ENCODE results near the gene TSC2. TPM values are rescaled to one million over a fixed set of nuclear protein-coding genes. Genes with fewer than 3 reads are reported as not detected.

Gene TSC2
- total and polyA plus RNA-seq, 4 donors, result 23.3 to 51.2 (median 28.7) TPM

- TF ChIP-seq, protein P1, sequence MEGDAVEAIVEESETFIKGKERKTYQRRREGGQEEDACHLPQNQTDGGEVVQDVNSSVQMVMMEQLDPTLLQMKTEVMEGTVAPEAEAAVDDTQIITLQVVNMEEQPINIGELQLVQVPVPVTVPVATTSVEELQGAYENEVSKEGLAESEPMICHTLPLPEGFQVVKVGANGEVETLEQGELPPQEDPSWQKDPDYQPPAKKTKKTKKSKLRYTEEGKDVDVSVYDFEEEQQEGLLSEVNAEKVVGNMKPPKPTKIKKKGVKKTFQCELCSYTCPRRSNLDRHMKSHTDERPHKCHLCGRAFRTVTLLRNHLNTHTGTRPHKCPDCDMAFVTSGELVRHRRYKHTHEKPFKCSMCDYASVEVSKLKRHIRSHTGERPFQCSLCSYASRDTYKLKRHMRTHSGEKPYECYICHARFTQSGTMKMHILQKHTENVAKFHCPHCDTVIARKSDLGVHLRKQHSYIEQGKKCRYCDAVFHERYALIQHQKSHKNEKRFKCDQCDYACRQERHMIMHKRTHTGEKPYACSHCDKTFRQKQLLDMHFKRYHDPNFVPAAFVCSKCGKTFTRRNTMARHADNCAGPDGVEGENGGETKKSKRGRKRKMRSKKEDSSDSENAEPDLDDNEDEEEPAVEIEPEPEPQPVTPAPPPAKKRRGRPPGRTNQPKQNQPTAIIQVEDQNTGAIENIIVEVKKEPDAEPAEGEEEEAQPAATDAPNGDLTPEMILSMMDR (IDR thresholded peaks at IDR 0.05; ENCODE audit: low read depth, low read length, missing input control), result no peak
- peak in 1 of 2 donors; percentile 53 for TF ChIP-seq GABPA (IDR thresholded peaks at IDR 0.05 in 1 of 2, conservative IDR thresholded peaks at IDR 0.05 in 1 of 2)
- peak; percentile 96 for TF ChIP-seq YY1 (IDR thresholded peaks at IDR 0.05)
- peak; percentile 60 for TF ChIP-seq ZBTB33 (IDR thresholded peaks at IDR 0.05)
- peak; percentile 40 to 68 for TF ChIP-seq HNF4A (conservative IDR thresholded peaks at IDR 0.05)
- no peak for TF ChIP-seq FOXA1 (IDR thresholded peaks at IDR 0.05)
- peak; percentile 35 for TF ChIP-seq FOXA2 (IDR thresholded peaks at IDR 0.05)
- no peak for TF ChIP-seq HNF4G (IDR thresholded peaks at IDR 0.05)
These were observed 12.2 kb upstream of the TSC2 start (continued) for GRCh38 chr16:2035431-2036199.

DNA sequence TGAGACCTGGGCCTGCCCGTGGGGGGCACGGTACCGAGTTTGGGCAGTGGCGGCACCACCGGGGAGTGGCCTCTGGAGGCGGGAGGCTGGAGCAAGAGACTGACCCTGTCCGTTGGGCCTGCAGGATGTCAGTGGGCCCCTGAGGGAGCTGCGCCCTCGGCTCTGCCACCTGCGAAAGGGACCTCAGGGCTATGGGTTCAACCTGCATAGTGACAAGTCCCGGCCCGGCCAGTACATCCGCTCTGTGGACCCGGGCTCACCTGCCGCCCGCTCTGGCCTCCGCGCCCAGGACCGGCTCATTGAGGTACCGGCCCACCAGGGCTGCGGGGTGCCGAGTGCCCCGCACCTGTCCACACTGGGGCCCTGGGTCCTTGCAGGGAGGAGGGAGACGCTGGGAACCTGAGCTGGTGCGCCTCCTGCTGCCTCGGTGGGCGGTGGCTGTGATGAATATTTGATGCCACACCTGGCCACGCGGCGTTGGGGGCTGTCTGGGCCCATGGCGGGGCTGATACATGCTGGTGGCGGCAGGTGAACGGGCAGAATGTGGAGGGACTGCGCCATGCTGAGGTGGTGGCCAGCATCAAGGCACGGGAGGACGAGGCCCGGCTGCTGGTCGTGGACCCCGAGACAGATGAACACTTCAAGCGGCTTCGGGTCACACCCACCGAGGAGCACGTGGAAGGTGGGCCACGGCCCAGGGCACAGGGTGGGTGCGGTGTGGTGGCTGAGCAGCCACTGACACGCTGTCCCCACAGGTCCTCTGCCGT lies 11.4 kb upstream of the TSC2 start:
- peaks cover 26 to 88% (median 60%) of the 10 kb centered on the region in 4 donors for H3K4me1 ChIP-seq (ENCODE audit: control insufficient read depth in 4 of 4, insufficient read depth in 4 of 4, low read length in 3 of 4)
- H3K4me3 ChIP-seq (ENCODE audit: low read depth in 1 of 3, low read length in 3 of 3), result peak overlapping the region; percentile 48 to 82 (median 69)
- H3K9me3 ChIP-seq (ENCODE audit: control insufficient read depth in 4 of 4, low read length in 3 of 4), result no peaks in the 10 kb centered on the region
- peak overlapping the region; percentile 48 to 81 for H3K9ac ChIP-seq (ENCODE audit: low read depth in 1 of 2, low read length in 2 of 2)
- peaks cover 0 to 2% (median 0%) of the 10 kb centered on the region in 4 donors for H3K36me3 ChIP-seq (ENCODE audit: control insufficient read depth in 4 of 4, insufficient read depth in 3 of 4, low read depth in 1 of 4, low read length in 3 of 4)
- no peak for DNase-seq (ENCODE audit: low spot score)
- TF ChIP-seq FOXA2 (IDR thresholded peaks at IDR 0.05), result no peak
- TF ChIP-seq, protein P2, sequence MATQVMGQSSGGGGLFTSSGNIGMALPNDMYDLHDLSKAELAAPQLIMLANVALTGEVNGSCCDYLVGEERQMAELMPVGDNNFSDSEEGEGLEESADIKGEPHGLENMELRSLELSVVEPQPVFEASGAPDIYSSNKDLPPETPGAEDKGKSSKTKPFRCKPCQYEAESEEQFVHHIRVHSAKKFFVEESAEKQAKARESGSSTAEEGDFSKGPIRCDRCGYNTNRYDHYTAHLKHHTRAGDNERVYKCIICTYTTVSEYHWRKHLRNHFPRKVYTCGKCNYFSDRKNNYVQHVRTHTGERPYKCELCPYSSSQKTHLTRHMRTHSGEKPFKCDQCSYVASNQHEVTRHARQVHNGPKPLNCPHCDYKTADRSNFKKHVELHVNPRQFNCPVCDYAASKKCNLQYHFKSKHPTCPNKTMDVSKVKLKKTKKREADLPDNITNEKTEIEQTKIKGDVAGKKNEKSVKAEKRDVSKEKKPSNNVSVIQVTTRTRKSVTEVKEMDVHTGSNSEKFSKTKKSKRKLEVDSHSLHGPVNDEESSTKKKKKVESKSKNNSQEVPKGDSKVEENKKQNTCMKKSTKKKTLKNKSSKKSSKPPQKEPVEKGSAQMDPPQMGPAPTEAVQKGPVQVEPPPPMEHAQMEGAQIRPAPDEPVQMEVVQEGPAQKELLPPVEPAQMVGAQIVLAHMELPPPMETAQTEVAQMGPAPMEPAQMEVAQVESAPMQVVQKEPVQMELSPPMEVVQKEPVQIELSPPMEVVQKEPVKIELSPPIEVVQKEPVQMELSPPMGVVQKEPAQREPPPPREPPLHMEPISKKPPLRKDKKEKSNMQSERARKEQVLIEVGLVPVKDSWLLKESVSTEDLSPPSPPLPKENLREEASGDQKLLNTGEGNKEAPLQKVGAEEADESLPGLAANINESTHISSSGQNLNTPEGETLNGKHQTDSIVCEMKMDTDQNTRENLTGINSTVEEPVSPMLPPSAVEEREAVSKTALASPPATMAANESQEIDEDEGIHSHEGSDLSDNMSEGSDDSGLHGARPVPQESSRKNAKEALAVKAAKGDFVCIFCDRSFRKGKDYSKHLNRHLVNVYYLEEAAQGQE (IDR thresholded peaks at IDR 0.05), result no peak
- TF ChIP-seq, protein P3, sequence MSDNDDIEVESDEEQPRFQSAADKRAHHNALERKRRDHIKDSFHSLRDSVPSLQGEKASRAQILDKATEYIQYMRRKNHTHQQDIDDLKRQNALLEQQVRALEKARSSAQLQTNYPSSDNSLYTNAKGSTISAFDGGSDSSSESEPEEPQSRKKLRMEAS (IDR thresholded peaks at IDR 0.05), result no peak
- TF ChIP-seq RXRA (IDR thresholded peaks at IDR 0.05), result no peak
- TF ChIP-seq RAD21 (IDR thresholded peaks at IDR 0.05), result no peak
- no peak for TF ChIP-seq JUND (IDR thresholded peaks at IDR 0.05)
- no peak for TF ChIP-seq ZBTB33 (IDR thresholded peaks at IDR 0.05)
- TF ChIP-seq TAF1 (conservative IDR thresholded peaks at IDR 0.05), result no peak
- TF ChIP-seq, protein P1 (IDR thresholded peaks at IDR 0.05; ENCODE audit: low read depth, low read length, missing input control), result no peak
- TF ChIP-seq NR2F2 (IDR thresholded peaks at IDR 0.05), result no peak
- TF ChIP-seq HNF4A (conservative IDR thresholded peaks at IDR 0.05), result no peak
- TF ChIP-seq GABPA (IDR thresholded peaks at IDR 0.05 in 1 of 2, conservative IDR thresholded peaks at IDR 0.05 in 1 of 2), result no peak
- TF ChIP-seq FOXA1 (IDR thresholded peaks at IDR 0.05), result no peak
- TF ChIP-seq YY1 (IDR thresholded peaks at IDR 0.05), result no peak
- TF ChIP-seq SP1 (IDR thresholded peaks at IDR 0.05), result no peak
- no peak for TF ChIP-seq HNF4G (IDR thresholded peaks at IDR 0.05)
- H3K27ac ChIP-seq (ENCODE audit: low read depth in 1 of 2, low read length in 2 of 2), result peak overlapping the region; percentile 91 to 98
- 32% methylated on average over 47 of the region's 47 CpGs for WGBS
- no peaks in the 10 kb centered on the region for H3K27me3 ChIP-seq (ENCODE audit: control insufficient read depth in 4 of 4, insufficient read depth in 4 of 4, low read length in 3 of 4)

All from liver (tissue), 9 donors.